HUES64 (cell line): ENCODE data around the gene CENPVL2.
"Not testable (repeated sequence)": the region's sequence is repeated elsewhere in the genome, so short reads cannot be mapped to it uniquely, and the experiment has no call there.

Source experiments
- H3K27ac ChIP-seq: 2 replicates; pipeline ENCODE4 v1.7.0; 2013; ENCODE audit warnings: low read depth, low read length, inconsistent platforms
- H3K27me3 ChIP-seq: 2 replicates; pipeline ENCODE4 v1.6.1; 2013; ENCODE audit warnings: mild to moderate bottlenecking, low read length; ENCODE audit not compliant: insufficient read depth
- H3K36me3 ChIP-seq: 2 replicates; pipeline ENCODE4 v1.6.1; 2013; ENCODE audit warnings: mild to moderate bottlenecking, low read length; ENCODE audit not compliant: insufficient read depth
- H3K4me1 ChIP-seq: 2 replicates; pipeline ENCODE4 v1.6.1; 2013; ENCODE audit warnings: mild to moderate bottlenecking, low read length, moderate library complexity; ENCODE audit not compliant: insufficient read depth
- H3K4me3 ChIP-seq: 2 replicates; pipeline ENCODE4 v1.5.1; 2013; ENCODE audit warnings: mild to moderate bottlenecking, low read length, moderate library complexity
- H3K9ac ChIP-seq: 2 replicates; pipeline ENCODE4 v1.6.1; 2013; ENCODE audit warnings: mild to moderate bottlenecking, low read depth, low read length
- H3K9me3 ChIP-seq: 2 replicates; pipeline ENCODE4 v1.6.1; 2013; ENCODE audit warnings: low read depth, low read length; ENCODE audit not compliant: insufficient read depth
- WGBS: fragments of 150-250, 120-280 bp; methylation state at CpG from one replicate; pipeline ENCODE4 v1.1.7; 2013; ENCODE audit warnings: missing lambda C conversion rate; 5-methylcytosine and 5-hydroxymethylcytosine counted together

Gene CENPVL2

GRCh38 chrX:51641421-51642021 lies 41.1 kb downstream of the CENPVL2 start:
- Histone ChIP-seq H3K9me3 (no peaks in the 10 kb centered on the region), H3K36me3 (no peaks in the 10 kb centered on the region), H3K27me3 (no peaks in the 10 kb centered on the region), H3K4me3 (no peak overlapping the region), H3K4me1 (no peaks in the 10 kb centered on the region), H3K9ac (no peak overlapping the region), H3K27ac (no peak overlapping the region)
- WGBS, result 39% methylated on average over 19 of the region's 19 CpGs

GRCh38 chrX:51636511-51636910 lies 46.1 kb downstream of the CENPVL2 start:
- H3K27me3 ChIP-seq, H3K36me3 ChIP-seq, H3K27ac ChIP-seq: not testable (repeated sequence)

More at GRCh38 chrX:51636511-51636910, 46.1 kb downstream of the CENPVL2 start:
- H3K4me3 ChIP-seq, H3K9ac ChIP-seq, H3K9me3 ChIP-seq, H3K4me1 ChIP-seq: not testable (repeated sequence)
- WGBS, result 95% methylated on average over 7 of the region's 7 CpGs
